Epidermal melanocyte (primary cell): ENCODE measurements around the gene ADAMTS18.

Experiments
- DNase-seq: peaks from one replicate; pipeline ENCODE4 v3.0.0; 2011; ENCODE audit warnings: low spot score; ENCODE audit not compliant: insufficient read length

ADAMTS18 gene

DNA sequence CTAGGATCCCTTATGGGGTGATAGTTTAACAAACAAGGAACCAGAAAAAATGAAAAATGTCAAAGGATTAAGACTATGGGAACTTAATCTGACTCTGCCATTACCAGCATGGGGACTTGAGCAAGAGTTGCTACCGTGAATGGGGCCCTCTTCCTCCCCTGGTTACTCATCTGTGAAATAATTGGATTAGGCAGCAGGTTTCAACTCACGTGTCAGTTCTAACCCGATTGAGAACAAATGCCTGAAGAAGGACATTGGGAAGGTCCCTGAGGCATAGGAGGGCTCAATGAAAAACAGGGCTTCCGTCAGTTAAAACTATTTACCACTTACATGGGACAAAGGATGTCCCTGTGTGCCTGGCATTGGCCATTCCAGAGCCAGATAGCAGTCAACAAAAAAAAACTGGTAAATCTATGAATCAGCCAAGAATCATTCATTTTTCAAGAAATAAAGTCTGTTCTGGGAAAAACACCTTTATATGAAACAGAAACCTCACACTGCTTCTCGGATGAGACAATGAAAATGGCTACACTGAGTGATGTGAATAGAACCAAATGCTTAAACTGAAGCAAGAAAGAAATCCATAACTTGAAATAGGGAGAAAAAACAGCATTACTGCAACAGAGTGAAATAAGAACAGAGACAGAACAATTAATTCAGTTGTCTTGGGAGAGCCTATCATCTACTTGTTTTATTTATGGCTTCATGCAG, 104.3 kb downstream of the ADAMTS18 start:
- no peak for DNase-seq

DNA sequence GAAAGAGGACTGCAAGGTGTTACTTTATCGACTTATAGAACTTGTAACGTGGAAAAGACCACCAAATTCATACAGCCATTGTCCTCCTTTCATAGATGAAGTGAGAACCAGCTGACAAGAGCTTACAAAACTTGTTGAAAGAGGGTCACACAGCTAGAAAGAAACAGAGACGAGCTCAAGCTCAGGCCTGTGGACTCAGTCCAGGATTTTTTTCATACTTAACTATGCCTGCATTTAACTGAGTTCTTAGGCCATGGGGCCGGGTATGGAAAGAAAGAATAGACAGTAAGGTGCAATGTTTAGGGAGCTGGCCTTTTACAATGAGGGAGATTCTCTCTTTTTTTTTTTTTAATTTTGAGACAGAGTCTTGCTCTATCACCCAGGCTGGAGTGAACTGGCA, 106.1 kb downstream of the ADAMTS18 start:
- no peak for DNase-seq

DNA sequence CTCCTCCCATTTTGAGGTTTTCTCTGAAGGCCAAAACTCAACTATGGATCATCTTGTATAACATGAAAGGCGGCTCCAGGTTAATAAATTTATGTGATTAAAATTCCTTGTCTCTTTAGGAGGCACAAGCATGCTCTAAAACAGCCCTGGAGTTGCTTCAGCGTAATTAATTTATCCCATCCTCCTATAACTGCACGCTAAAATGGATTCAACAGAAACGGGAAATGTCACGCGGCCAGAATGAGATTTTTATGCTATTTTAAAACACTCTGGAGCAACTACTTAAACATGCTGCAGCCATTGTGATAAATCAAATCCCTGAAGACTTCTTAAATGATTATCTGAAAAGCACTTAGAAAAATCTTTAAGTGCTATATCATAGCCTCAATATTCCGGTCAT, 106.6 kb downstream of the ADAMTS18 start:
- no peak for DNase-seq

DNA sequence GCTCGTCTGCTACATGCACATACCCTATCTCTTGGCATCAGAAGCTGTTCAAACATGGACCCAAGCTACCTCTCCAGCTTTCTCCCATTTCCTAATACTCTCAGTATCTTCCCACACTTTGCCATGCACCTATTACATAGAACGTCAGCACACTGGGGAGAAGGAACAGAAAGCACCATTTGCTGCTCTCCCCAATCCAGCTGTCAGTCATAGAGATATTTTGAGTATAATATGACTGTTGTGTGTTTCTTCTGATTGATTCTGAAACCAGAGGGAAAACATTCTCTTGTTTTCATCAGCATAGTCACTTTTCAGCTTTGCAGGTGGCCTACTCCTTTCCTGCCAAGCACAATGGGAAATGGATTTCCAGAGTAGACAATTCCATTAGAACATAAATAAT, 107.1 kb downstream of the ADAMTS18 start:
- no peak for DNase-seq

DNA sequence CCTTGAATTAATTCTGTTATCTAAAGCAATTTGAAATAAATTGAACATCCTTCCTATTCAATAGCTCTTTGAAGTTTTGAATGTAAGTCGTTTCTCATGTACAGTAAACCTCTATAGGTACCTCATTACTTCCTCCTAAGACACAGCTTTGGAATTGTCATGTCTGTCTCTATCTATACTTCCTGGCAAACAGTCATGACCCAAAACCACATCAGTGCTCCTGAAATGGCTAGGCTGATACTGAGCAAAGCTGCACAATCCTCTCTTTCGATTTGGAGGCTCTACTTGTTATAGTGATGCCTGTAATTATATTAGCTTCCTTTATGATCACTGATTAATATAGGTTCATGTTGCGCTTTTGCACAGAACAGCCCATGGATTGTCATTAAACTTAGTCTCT, 110.1 kb downstream of the ADAMTS18 start:
- no peak for DNase-seq

DNA sequence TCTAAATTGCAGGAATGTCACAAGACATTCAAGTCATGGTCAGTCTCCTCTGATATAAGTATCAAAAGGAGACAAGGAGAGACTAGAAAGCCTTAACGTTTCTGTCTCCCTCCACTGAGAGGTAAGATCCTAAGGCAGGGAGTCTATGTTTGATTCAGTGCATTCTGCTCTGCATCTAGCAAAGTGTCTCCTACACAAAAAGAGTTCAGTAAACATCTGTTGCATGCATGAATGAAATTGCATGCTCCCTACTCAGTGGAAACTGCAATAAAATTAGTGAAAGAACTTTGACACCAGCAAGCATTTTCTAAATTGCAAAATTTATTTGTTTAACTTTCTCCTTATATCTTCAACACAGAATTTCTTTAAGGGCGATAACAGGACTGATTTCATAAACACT, 111.1 kb downstream of the ADAMTS18 start:
- DNase-seq = no peak

DNA sequence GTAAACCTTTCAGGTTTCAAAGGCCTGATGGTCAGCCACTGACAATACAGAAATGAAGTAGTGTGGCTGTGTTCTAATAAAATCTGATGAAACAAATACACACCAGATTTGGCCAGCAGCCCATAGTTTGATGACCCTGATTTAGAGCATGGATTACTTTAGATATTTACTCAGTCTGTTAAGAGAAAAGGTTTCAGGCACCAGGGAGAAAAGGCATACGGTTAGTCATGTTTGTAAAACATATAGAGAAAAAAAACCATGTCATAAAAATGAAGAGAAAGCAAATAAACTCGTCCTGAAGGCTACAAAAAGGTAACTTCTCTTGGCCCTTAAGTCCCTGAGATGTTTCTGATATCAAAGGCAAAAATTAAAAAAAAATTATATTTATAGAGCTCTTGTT, 112.1 kb downstream of the ADAMTS18 start:
- no peak for DNase-seq

DNA sequence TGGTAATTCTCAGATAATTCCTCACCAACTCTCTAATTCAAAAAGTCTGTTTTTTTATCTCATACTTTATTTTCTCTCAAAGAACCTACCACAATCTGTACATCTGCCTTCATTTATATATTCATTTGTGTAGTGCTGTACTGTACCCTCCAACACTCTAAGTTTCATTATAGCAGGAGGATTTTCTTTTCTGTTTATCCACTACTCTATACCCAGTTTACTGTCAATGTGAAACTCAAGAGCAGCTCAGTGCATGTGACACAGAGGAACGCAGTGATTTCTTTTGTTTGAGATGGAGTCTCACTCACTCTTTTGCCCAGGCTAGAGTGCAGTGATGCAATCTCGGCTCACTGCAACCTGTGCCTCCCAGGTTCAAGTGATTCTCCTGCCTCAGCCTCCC, 117.8 kb downstream of the ADAMTS18 start:
- DNase-seq = no peak

DNA sequence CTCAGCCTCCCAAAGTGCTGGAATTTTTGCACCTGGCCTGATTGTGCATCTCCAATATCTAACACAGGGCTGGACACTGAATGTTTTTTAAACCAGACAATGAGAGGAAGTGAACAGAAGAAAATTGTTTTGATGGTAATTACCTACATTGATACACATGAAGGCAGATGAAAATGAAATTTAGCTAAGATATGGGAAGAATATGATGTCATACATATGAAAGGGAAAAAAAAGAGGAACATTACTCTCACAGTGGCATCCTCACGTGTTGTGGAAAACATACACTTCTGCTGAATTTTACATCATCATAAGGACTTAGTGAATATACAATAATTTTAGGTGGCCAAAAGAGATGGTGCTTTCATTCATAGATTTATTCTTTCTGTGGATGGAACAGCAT, 124.0 kb downstream of the ADAMTS18 start:
- DNase-seq = no peak

DNA sequence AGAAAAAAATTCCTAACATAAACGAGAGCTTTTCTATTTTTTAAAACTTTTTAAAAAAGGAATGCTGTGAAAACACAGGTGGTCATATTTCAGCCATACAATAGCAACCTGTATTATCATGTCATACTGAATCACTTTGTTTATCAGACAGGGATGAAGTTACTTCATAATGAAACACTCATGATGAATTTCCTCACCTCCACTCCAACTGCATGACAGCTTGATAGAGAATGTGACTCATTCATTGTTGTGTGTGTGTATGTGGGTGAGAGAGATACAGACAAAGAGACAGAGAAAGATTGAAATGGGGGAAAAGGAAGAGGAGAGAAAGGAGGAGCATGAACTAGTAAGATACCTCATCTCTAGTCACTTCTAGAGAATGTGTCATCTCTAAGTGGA, 126.7 kb downstream of the ADAMTS18 start:
- DNase-seq = no peak

DNA sequence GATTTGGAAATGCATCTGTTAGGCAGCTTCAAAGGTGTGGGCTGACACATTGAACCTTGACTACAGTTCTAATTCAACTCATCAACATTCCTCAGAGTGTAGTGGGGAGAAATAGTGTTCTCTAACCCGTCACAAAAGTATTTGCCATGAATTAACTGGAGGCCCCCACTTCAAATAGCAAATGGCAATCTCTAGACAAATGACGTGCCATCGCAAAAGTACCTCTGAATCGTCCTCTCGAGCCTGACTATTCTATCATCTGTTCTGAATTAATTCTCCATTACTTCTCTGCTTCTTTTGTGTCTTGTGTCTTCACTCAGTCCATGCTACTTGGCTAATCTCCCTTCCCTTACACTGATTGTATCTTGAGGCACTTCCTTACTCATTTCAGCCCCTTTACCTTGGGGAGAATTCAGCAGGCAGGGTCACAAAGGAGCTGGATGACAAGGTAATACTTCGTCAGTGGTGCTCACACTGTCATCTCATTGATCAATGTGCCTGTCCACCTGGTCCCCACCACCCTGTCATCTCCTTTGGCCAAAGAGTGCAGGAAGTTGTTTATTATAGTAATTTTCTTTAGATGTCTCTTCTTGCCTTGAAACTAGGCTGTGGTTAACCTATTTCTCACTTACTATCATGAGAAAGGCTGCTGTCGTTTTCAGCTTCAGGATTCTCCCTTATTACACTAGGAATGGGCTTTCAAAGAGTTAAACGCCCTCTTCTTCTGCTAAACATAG, 127.2 kb downstream of the ADAMTS18 start:
- DNase-seq = no peak

DNA sequence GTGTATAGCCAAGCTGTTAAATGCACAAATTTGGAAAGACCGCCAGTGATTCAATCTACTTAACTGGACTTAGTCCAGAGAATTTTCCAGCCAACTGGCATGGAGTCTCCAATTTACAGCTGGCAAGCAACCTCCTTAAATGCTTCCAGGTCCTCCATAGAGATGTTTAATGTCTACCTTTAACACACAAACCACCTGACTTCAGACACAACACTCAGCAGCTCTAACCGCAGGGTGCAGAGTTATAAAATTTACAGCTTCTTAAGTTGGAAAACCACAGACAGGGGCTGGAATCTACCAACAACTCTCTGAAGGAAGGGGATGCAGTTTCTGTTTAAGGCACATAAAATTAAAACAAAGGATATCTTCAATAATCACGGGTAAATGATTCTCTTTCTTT, 128.8 kb downstream of the ADAMTS18 start:
- no peak for DNase-seq

DNA sequence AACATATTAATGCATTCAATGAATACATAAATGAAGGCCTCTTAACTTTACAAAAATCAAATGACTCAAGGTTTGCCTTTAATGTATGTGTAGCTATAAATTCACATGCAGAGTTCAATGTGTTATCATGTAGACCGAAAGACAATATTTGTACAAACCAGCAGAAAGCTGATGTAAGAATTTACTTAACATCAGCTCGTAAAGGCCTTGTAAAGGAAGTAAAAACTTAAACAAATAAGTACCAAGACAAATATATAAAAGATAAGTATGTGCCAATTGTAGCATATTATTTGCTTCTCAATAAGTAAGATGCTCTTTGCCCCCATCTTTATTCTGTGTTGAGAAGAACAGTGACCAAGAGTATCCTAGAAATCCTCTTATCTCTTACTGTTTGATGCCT, 130.0 kb downstream of the ADAMTS18 start:
- DNase-seq = no peak

DNA sequence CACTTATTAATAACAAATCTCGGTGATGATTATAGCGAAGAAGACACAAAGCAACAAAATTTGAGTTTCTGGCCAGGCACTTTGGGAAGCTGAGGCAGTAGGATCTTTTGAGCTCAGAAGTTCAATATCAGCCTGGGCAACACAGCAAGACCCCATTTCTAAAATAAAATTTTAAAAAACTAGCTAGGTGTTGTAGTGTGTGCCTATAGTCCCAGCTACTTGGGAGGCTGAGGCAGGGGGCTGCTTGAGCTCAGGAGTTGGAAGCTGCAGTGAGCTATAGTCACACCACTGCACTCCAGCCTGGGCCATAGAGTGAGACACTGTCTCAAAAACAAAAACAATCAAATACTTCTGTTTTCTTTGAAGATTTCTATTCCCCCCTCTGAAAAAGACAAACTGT, 130.7 kb downstream of the ADAMTS18 start:
- no peak for DNase-seq

DNA sequence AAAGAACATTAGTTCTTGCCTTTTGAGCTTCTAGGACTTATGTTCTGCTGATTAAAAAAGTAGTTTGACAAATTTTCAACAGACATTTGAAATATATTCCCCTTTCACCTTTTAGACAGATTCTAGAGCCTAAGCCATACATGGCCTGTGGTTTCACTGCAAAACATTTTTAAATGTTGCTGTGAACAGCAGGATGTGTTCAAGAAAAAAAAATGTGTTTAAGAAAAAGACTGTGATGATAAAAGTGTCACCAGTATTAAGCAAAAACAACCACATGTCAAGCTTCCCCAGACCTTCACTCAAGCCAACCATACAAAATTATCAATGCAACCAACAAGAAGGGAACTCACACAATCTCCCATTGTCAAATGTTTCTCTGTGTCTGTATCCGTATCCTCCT, 132.2 kb downstream of the ADAMTS18 start:
- DNase-seq = no peak

DNA sequence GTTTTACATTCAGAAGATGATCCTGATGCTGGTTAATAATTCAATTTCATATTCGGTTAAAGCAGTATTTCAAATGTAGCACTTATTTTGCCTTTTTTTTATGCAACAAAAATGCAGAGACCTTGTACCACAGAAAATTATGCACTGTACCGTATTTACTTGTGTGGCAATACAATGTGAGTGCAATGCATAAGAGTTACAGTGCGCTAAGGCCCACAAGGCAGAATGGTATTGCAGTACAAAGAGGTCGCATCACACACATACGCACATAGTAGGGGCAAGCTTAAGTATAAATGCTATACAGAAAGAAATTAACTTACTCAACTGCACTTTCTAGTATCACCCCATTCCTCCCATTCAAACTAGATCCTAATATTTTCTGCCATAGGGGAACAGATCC, 132.6 kb downstream of the ADAMTS18 start:
- DNase-seq = no peak

DNA sequence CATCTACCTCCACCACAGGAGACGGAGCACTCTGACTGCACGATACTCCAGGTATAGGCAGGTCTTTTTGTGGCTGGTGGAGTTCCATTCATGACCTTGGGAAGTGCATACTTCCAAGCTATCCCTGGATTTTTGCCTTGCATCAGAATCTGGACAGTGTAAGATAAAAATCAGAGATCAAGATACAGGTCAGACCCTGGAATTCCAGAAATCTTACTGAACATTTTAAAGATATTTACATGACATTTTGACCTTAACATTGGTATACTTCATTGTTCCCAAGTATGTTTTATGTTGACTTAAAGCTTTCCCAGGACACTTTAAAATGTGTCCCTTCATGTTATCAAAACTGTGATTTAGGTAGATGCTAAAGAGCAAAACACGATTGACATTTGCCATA, 134.6 kb downstream of the ADAMTS18 start:
- DNase-seq = no peak

DNA sequence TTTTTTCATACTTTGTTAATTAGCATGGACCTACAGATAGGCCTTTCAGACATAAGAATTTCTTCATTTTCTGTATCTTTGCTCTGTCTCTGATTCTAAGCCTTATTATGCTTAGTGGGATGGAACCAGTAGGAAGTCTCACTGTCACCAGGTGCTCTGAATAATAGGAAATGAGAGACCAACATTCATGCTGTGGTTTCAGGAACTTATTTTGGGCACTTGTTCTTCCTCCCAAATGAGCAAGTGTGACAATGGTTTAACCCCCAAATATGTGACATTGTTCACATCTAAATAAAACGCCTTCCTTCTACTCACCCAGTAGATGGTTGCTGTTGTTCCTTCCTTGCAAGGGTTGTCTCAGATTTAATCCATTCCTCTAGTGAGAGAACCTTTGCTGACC, 135.4 kb downstream of the ADAMTS18 start:
- no peak for DNase-seq

DNA sequence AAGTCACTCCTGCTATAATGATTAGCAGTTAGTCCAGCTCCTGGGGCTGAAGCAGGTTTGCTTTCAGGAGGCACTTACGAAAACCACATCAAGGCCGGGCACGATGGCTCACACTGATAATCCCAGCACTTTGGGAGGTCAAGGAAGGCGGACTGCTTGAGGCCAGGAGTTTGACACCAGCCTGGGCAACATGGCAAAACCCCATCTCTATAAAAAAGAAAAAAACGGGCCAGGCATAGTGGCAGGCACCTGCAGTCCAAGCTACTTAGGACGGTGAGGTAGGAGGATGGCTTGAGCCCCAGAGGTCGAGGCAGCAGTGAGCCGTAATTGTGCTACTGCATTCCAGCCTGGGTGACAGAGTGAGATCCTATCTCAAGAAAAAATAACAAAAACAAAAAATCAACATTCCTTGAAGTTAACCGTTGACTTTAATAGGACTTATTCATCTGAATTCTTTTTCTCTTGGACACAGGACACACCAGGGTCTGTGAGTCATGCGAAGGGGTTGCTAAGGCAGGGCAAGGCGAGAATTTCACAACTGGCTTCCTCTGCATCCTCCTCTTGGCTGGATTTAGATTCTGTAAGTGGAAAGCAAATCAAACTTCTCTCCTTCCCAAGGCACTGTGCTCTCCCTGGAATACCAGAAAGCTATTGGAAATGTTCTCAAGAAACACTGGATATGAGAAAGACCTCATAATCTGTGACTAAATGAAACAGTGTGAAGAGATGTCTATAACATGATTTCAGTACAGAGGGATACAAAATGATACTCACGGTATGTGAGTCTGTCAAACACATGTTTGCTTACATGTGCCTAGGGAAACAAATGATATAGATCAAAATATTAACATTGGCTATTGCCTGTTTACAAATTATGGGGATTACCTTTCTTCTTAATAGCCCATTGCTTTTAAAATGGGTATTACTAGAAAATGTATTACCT, 136.1 kb downstream of the ADAMTS18 start:
- DNase-seq = no peak

DNA sequence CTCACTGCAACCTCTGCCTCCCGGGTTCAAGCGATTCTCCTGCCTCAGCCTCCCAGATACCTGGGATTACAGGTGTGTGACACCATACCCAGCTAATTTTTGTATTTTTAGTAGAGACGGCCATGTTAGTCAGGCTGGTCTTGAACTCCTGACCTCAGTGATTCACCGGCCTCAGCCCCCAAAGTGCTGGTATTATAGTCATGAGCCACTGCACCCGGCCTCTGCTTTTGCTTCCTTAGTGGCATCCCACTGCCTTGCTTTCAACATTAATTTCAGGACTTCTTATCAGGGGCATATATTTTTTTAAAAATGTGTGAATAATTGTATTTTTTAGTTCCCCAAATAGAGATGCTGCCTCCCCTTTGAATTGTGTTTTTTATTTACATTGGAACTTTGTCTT, 136.8 kb downstream of the ADAMTS18 start:
- no peak for DNase-seq

DNA sequence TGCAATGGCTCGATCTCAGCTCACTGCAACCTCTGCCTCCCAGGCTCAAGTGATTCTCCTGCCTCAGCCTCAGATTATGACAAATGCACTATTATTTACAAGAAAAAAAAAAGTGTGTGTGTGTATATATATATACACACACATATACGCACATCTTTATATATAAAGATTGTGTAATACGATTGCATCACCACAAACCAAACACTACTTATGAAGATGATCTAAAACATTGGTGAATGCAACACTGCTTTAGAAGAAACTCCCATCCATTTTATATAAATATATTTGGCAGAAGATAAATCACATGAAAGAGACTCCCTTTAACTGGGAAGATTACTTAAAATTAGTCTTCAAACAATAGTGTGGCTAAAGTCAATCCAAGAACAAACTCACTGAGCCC, 138.9 kb downstream of the ADAMTS18 start:
- no peak for DNase-seq

DNA sequence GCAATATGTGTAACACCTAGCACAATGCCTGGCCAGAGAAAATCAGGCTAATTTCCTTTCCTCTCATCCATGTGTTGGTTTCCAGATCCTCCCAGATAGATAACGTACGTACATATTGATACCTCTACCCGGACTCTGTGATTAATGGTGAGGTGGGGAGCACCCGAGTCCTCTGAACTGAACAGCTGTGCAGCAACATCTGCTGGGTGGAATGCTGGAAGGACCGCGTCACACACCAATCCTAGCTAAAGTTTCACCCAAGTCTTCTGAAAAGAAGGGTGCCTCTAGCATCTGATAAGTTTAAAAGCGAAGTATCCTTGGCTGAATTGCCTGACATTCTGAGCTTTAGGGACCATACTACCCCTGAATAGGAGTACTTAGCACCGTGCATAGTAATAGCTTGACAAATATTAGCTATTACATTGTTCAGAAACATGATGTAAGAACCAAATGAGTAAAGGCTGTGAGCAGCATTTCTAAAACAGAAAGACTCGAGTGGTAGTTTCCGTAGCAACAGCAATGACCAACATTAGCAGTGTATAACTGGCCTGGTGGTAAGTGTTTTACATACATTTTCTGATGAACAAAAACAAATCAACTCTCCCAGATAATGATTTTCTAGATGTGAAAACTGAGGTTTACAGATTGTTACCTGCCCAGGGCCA, 144.3 kb downstream of the ADAMTS18 start:
- no peak for DNase-seq
